ENCODE results near the gene TRPT1. TPM values are rescaled to one million over a fixed set of nuclear protein-coding genes. Genes with fewer than 3 reads are reported as not detected.

Gene TRPT1
- total and polyA plus RNA-seq, 7 donors: 49.6 to 131 (median 96.1) TPM

GRCh38 chr11:64232182-64232966 is 6.4 kb upstream of the TRPT1 start:
- intact Hi-C loops (cut with DNase I): no loop called here
- DNase-seq: peak in 1 of 2 donors; percentile 54
- WGBS, 3 donors: 80 to 89% (median 84%) methylated on average over 15 of the region's 15 CpGs

GRCh38 chr11:64231546-64231945 is 5.6 kb upstream of the TRPT1 start:
- 91 to 93% (median 92%) methylated on average over 7 of the region's 7 CpGs for WGBS, 3 donors
- TF ChIP-seq CTCF (IDR thresholded peaks at IDR 0.05): no peak
- no peaks in the 10 kb centered on the region for H3K27me3 ChIP-seq (ENCODE audit: insufficient read depth in 3 of 3, low read length in 2 of 3)
- no peak for ATAC-seq
- H3K27ac ChIP-seq: no peak overlapping the region
- no peak for DNase-seq
- H3K4me3 ChIP-seq: no peak overlapping the region
- H3K4me1 ChIP-seq: peaks cover 47% of the 10 kb centered on the region
- intact Hi-C loops (cut with DNase I): no loop called here
- H3K36me3 ChIP-seq (ENCODE audit: insufficient read depth in 1 of 2, low read depth in 1 of 2): no peaks in the 10 kb centered on the region
- no peaks in the 10 kb centered on the region for H3K9me3 ChIP-seq

More at GRCh38 chr11:64232182-64232966, 6.4 kb upstream of the TRPT1 start:
- Histone ChIP-seq H3K9me3 (no peaks in the 10 kb centered on the region), H3K27me3 (ENCODE audit: insufficient read depth in 3 of 3, low read length in 2 of 3) (no peaks in the 10 kb centered on the region), H3K4me3 (no peak overlapping the region), H3K27ac (no peak overlapping the region), H3K36me3 (ENCODE audit: insufficient read depth in 1 of 2, low read depth in 1 of 2) (peaks cover 0 to under 1% of the 10 kb centered on the region in 2 donors), H3K4me1 (peaks cover 39% of the 10 kb centered on the region)
- ATAC-seq: no peak
- no peak for TF ChIP-seq CTCF (IDR thresholded peaks at IDR 0.05)

GRCh38 chr11:64230985-64231365 is 5.0 kb upstream of the TRPT1 start:
- DNase-seq (no peak), ATAC-seq (no peak)
- 28 to 33% (median 32%) methylated on average over 8 of the region's 8 CpGs for WGBS, 3 donors
- peak overlapping the region; percentile 95 for H3K27ac ChIP-seq
- intact Hi-C loops (cut with DNase I): no loop called here
- peaks cover 48% of the 10 kb centered on the region for H3K4me1 ChIP-seq
- H3K27me3 ChIP-seq (ENCODE audit: insufficient read depth in 3 of 3, low read length in 2 of 3): no peaks in the 10 kb centered on the region
- H3K9me3 ChIP-seq: no peaks in the 10 kb centered on the region
- peak overlapping the region; percentile 85 for H3K4me3 ChIP-seq
- no peak for TF ChIP-seq CTCF (IDR thresholded peaks at IDR 0.05)
- no peaks in the 10 kb centered on the region for H3K36me3 ChIP-seq (ENCODE audit: insufficient read depth in 1 of 2, low read depth in 1 of 2)

- no peaks in the 10 kb centered on the region for H3K9me3 ChIP-seq
- peak; percentile 89 to 93 for DNase-seq
- 1 to 4% (median 1%) methylated on average over 53 to 62 of the region's 62 CpGs for WGBS, 3 donors
- intact Hi-C loops (cut with DNase I): no loop called here
- no peaks in the 10 kb centered on the region for H3K36me3 ChIP-seq (ENCODE audit: insufficient read depth in 1 of 2, low read depth in 1 of 2)
- peak; percentile 50 to 71 (median 65) for ATAC-seq
- no peak for TF ChIP-seq CTCF (IDR thresholded peaks at IDR 0.05)
- peak within 1 kb of the TSS; percentile 95 for H3K27ac ChIP-seq
- peaks cover 45% of the 10 kb centered on the region for H3K4me1 ChIP-seq
- H3K4me3 ChIP-seq: peak within 1 kb of the TSS; percentile 85
- no peaks in the 10 kb centered on the region for H3K27me3 ChIP-seq (ENCODE audit: insufficient read depth in 3 of 3, low read length in 2 of 3)
Measured at GRCh38 chr11:64230171-64230984, 4.4 kb upstream of the TRPT1 start, which contains the start of gene DNAJC4. Gene DNAJC4, plus strand, starts transcription at chr11:64230548. Its CDS starts 307 bp downstream, at chr11:64230855.
